Transverse colon (tissue), 4 donors: Measurements from ENCODE around the gene MXD4. TPM values are rescaled to one million over a fixed set of nuclear protein-coding genes. Genes with fewer than 3 reads are reported as not detected.

Source experiments
- DNase-seq: peaks from one replicate; pipeline ENCODE4 v3.0.0-alpha.2; 2019
- H3K27ac ChIP-seq, 4 donors: fragments of 200-600 bp; sonication (generic); 2 replicates each; pipeline ENCODE4 v1.5.1; 2016 to 2018; ENCODE audit warnings: inconsistent platforms in 4 of 4
- H3K27me3 ChIP-seq: fragments of 200-600 bp; sonication (generic); 2 replicates; pipeline ENCODE4 v1.5.1; 2017; ENCODE audit warnings: inconsistent platforms
- H3K36me3 ChIP-seq, 4 donors: fragments of 200-600 bp; sonication (generic); 2 replicates each; pipeline ENCODE4 v1.5.1; 2017 to 2019; ENCODE audit warnings: inconsistent platforms in 4 of 4
- H3K4me1 ChIP-seq, 4 donors: fragments of 200-600 bp; sonication (generic); 2 replicates each; pipeline ENCODE4 v1.5.1; 2017 to 2020; ENCODE audit warnings: inconsistent platforms in 4 of 4
- H3K4me3 ChIP-seq, 4 donors: fragments of 200-600 bp; sonication (generic); 1 replicate in 1 of 4; 2 replicates in 3 of 4; pipeline versions ENCODE4 v1.5.1 to v1.6.1; 2017 to 2019; ENCODE audit warnings: inconsistent platforms in 4 of 4
- H3K9me3 ChIP-seq, 2 donors: fragments of 200-600 bp; sonication (generic); 2 replicates each; pipeline ENCODE4 v1.5.1; 2017 to 2019; ENCODE audit warnings: inconsistent platforms in 2 of 2
- CTCF ChIP-seq, 5 experiments: fragments of 200-600 bp in 3 of 5; fragments of 450-650 bp in 2 of 5; sonication (generic) in 3 of 5; IDR thresholded peaks; 1 replicate in 2 of 5; 2 replicates in 3 of 5; pipeline ENCODE4 v1.5.1; 2016 to 2017; ENCODE audit warnings: antibody characterized with exemption in 5 of 5, inconsistent platforms in 3 of 5, mild to moderate bottlenecking in 2 of 5, moderate library complexity in 1 of 5
- EP300 ChIP-seq: sonication (generic); formaldehyde crosslinking; IDR thresholded peaks from one replicate; pipeline ENCODE4 v1.6.1; 2017; ENCODE audit warnings: antibody characterized with exemption, low read depth
- POLR2A ChIP-seq: fragments of 450-650 bp; IDR thresholded peaks from one replicate; pipeline ENCODE4 v1.6.1; 2016; ENCODE audit warnings: antibody characterized with exemption, mild to moderate bottlenecking, moderate library complexity
- POLR2AphosphoS5 ChIP-seq, 3 donors: sonication (generic); formaldehyde crosslinking; IDR thresholded peaks; one replicate each; pipeline ENCODE4 v1.6.1; 2016; ENCODE audit warnings: antibody characterized with exemption in 3 of 3
- WGBS, 2 donors: methylation state at CpG; one replicate each; pipeline ENCODE4 v1.1.5; 2018; ENCODE audit warnings: low coverage in 1 of 2; 5-methylcytosine and 5-hydroxymethylcytosine counted together
- in situ Hi-C, 4 donors: fragments of 200-750 bp; cut with MboI; loops; one replicate each; pipeline versions ENCODE4 v1.15.0 to v1.15.1; 2017; ENCODE audit warnings: low sequenced_read_pairs in 3 of 4, low pct_ligation_motif_present in 1 of 4, low pct_unique_long_range_greater_than_20kb in 1 of 4
- intact Hi-C: fragments of 100-400 bp; cut with DNase I; formaldehyde crosslinking; loops from one replicate; pipeline ENCODE4 v1.15.1; 2023; ENCODE audit warnings: low total_unique reads
- total RNA-seq, 4 donors: library from RNA; depleted of rRNA; stranded (reverse); fragments of >200 nt; gene quantifications; one replicate each; pipeline ENCODE4 v1.1.0, GENCODE V29; 2016

The MXD4 gene
- total RNA-seq, 4 donors from 2014 or later = 48.1 to 101 (median 57.7) TPM

DNA sequence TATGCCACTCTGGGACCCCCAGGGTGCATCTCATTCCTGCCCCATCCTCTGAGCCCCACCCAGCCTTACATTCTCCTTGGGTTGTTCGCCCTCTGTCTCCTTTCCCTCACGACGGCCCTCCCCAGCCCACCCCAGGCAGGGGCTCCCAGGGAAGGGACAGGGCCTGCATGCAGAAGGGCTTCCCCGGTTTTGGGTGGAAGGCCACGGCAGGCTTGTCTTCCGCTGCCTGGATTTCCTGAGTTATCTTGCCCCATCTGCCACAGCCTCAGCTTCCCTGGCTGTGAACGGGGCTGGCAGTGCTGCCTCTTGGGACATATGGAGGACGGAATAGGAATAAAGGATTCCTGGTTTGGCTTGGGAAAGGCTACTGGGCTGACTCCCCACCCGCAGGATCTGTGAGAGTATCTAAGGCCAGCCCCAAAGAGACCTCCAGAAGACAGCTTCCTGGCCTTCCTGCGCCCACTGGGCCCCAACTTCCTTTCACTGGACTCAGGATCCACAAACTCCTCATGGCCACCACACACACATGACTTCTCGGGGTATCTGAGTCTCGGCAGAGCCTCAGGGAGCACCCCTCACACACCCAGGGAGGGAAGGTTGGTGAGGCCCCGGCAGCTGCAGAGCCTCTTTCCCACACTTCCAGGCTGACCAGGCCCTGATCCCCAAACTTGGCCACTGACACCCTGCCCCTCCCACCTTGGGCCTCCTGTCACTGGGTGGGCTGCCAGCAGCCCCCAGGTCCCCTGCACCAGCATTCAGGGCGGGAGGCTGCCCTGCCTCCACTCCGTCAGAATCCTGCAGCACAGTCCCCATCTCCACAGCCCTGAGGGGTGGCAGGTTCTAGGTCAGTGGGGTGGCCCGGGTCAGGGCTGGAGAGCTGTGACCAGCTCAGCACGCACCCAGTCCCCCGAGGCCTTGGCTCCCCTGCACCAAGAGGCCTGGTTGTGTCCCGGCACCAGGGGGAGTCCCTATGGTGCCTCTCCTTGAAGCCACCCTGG is 3.5 kb upstream of the MXD4 start:
- WGBS, 2 donors = 92% methylated on average over 15 of the region's 19 CpGs; no CpG with 5 or more reads in 1 of the 2 donors
- H3K36me3 ChIP-seq = no peaks in the 10 kb centered on the region
- DNase-seq = no peak
- H3K9me3 ChIP-seq = no peaks in the 10 kb centered on the region
- peak overlapping the region in 3 of 4 donors; percentile 54 to 72 (median 65) for H3K27ac ChIP-seq
- no peak for TF ChIP-seq POLR2AphosphoS5 (IDR thresholded peaks at IDR 0.05)
- no peak for TF ChIP-seq CTCF (IDR thresholded peaks at IDR 0.05)
- TF ChIP-seq EP300 = no peak
- no peak for TF ChIP-seq POLR2A
- peaks cover 14 to 37% (median 22%) of the 10 kb centered on the region in 4 donors for H3K4me1 ChIP-seq
- in situ Hi-C loops (no loop called here), intact Hi-C loops (no loop called here)
- H3K27me3 ChIP-seq = no peaks in the 10 kb centered on the region
- no peak overlapping the region for H3K4me3 ChIP-seq

- 60 to 80% methylated on average over 1 to 4 of the region's 6 CpGs for WGBS, 2 donors
- H3K27ac ChIP-seq = no peak overlapping the region
- in situ Hi-C loops = no loop called here
- no peaks in the 10 kb centered on the region for H3K27me3 ChIP-seq
- no peak for TF ChIP-seq CTCF (IDR thresholded peaks at IDR 0.05)
- TF ChIP-seq POLR2AphosphoS5 (IDR thresholded peaks at IDR 0.05) = no peak
- no peak for TF ChIP-seq POLR2A
- TF ChIP-seq EP300 = no peak
- intact Hi-C loops = no loop called here
- H3K4me3 ChIP-seq = no peak overlapping the region
- peaks cover 21 to 45% (median 31%) of the 10 kb centered on the region in 4 donors for H3K4me1 ChIP-seq
- DNase-seq = no peak
- H3K36me3 ChIP-seq = no peaks in the 10 kb centered on the region
- H3K9me3 ChIP-seq = no peaks in the 10 kb centered on the region
Measured at GRCh38 chr4:2264481-2265041, 2.7 kb upstream of the MXD4 start.

- in situ Hi-C loops (no loop called here), intact Hi-C loops (no loop called here)
- H3K36me3 ChIP-seq = no peaks in the 10 kb centered on the region
- H3K4me3 ChIP-seq = no peak overlapping the region
- 50% methylated on average over 6 of the region's 6 CpGs; no CpG with 5 or more reads in 1 of the 2 donors for WGBS, 2 donors
- no peak for DNase-seq
- no peak overlapping the region for H3K27ac ChIP-seq
- no peak for TF ChIP-seq POLR2A
- TF ChIP-seq CTCF (IDR thresholded peaks at IDR 0.05) = no peak
- TF ChIP-seq POLR2AphosphoS5 (IDR thresholded peaks at IDR 0.05) = no peak
- no peaks in the 10 kb centered on the region for H3K27me3 ChIP-seq
- H3K4me1 ChIP-seq = peaks cover 26 to 52% (median 36%) of the 10 kb centered on the region in 4 donors
- H3K9me3 ChIP-seq = no peaks in the 10 kb centered on the region
Measured at GRCh38 chr4:2263926-2264321, 2.0 kb upstream of the MXD4 start.

- Histone ChIP-seq H3K27me3 (no peaks in the 10 kb centered on the region), H3K9me3 (no peaks in the 10 kb centered on the region), H3K4me1 (peaks cover 26 to 62% (median 46%) of the 10 kb centered on the region in 4 donors), H3K27ac (peak overlapping the region; percentile 91 to 99 (median 98)), H3K36me3 (no peaks in the 10 kb centered on the region), H3K4me3 (peak overlapping the region; percentile 53 to 96 (median 65))
- 42% methylated on average over 13 of the region's 13 CpGs; no CpG with 5 or more reads in 1 of the 2 donors for WGBS, 2 donors
- in situ Hi-C loops = no loop called here
- no peak for DNase-seq
- TF ChIP-seq POLR2AphosphoS5 (IDR thresholded peaks at IDR 0.05) (no peak), EP300 (no peak), CTCF (IDR thresholded peaks at IDR 0.05) (no peak), POLR2A (no peak)
- intact Hi-C loops = no loop called here
Measured at GRCh38 chr4:2262944-2263250, 988 bp upstream of the MXD4 start.
